GM23338 (cell line): ENCODE data around the gene ASCL2. TPM values are rescaled to one million over a fixed set of nuclear protein-coding genes. Genes with fewer than 3 reads are reported as not detected.

Experiments used
- ATAC-seq: fragments of 200-7000 bp; cut with Tn5 transposase; 3 replicates; pipeline ENCODE4 v1.9.1; 2020
- DNase-seq: peaks from one replicate; pipeline ENCODE4 v3.0.0-alpha.2; 2015; ENCODE audit warnings: low spot score
- H2AFZ ChIP-seq: fragments of 200-600 bp; sonication (generic); 2 replicates; pipeline ENCODE4 v1.8.0; 2016; ENCODE audit warnings: antibody characterized with exemption, mild to moderate bottlenecking, moderate library complexity
- H3F3A ChIP-seq: fragments of 200-600 bp; sonication (generic); replicated peaks from 2 replicates; pipeline ENCODE4 v1.8.0; 2017; ENCODE audit warnings: antibody characterized with exemption, mixed run types, low read depth
- H3K27ac ChIP-seq: fragments of 200-600 bp; sonication (generic); 2 replicates; pipeline ENCODE4 v1.6.1; 2016; ENCODE audit warnings: low read depth
- H3K27me3 ChIP-seq: fragments of 200-600 bp; sonication (generic); 2 replicates; pipeline ENCODE4 v1.8.0; 2016; ENCODE audit warnings: mild to moderate bottlenecking, mixed run types, moderate library complexity; ENCODE audit not compliant: insufficient read depth
- H3K36me3 ChIP-seq: fragments of 200-600 bp; sonication (generic); 2 replicates; pipeline ENCODE4 v1.8.0; 2016; ENCODE audit warnings: mild to moderate bottlenecking; ENCODE audit not compliant: insufficient read depth
- H3K4me1 ChIP-seq: fragments of 200-600 bp; sonication (generic); 2 replicates; pipeline ENCODE4 v1.8.0; 2016; ENCODE audit warnings: mild to moderate bottlenecking, moderate library complexity; ENCODE audit not compliant: insufficient read depth
- H3K4me2 ChIP-seq: fragments of 200-600 bp; sonication (generic); 2 replicates; pipeline ENCODE4 v1.7.1; 2017; ENCODE audit warnings: mixed run types
- H3K4me3 ChIP-seq: fragments of 200-600 bp; sonication (generic); 2 replicates; pipeline ENCODE4 v1.6.1; 2016; ENCODE audit warnings: mixed run types
- H3K79me2 ChIP-seq: fragments of 200-600 bp; sonication (generic); replicated peaks from 2 replicates; pipeline ENCODE4 v1.8.0; 2017; ENCODE audit warnings: mild to moderate bottlenecking; ENCODE audit not compliant: insufficient read depth
- H3K9me2 ChIP-seq: fragments of 200-600 bp; sonication (generic); 2 replicates; pipeline ENCODE4 v1.8.0; 2017; ENCODE audit not compliant: insufficient read depth
- H4K20me1 ChIP-seq: fragments of 200-600 bp; sonication (generic); replicated peaks from 2 replicates; pipeline ENCODE4 v1.8.0; 2017; ENCODE audit warnings: mild to moderate bottlenecking; ENCODE audit not compliant: insufficient read depth
- H3K27ac Mint-ChIP-seq: 2 replicates; pipeline ENCODE4 v1.8.0; 2020; ENCODE audit warnings: inconsistent platforms, mild to moderate bottlenecking, moderate library complexity, mixed read lengths
- H3K27me3 Mint-ChIP-seq: 3 replicates; pipeline ENCODE4 v1.8.0; 2022; ENCODE audit warnings: low read depth, mild to moderate bottlenecking, moderate library complexity, mixed read lengths, inconsistent platforms; ENCODE audit not compliant: insufficient read depth, poor library complexity
- H3K36me3 Mint-ChIP-seq: 3 replicates; pipeline ENCODE4 v1.8.0; 2021; ENCODE audit warnings: low read depth, mild to moderate bottlenecking, inconsistent platforms, moderate library complexity, mixed read lengths
- H3K4me1 Mint-ChIP-seq: 3 replicates; pipeline ENCODE4 v1.8.0; 2020; ENCODE audit warnings: mild to moderate bottlenecking, inconsistent platforms, mixed read lengths
- H3K4me3 Mint-ChIP-seq: 3 replicates; pipeline ENCODE4 v1.8.0; 2021; ENCODE audit warnings: moderate library complexity, mild to moderate bottlenecking, inconsistent platforms, mixed read lengths
- H3K9me3 Mint-ChIP-seq: 3 replicates; pipeline ENCODE4 v1.8.0; 2020; ENCODE audit warnings: moderate library complexity, mild to moderate bottlenecking, inconsistent platforms, mixed read lengths
- EZH2 ChIP-seq: fragments of 200-600 bp; sonication (generic); IDR thresholded peaks from one replicate; pipeline ENCODE4 v1.8.0; 2017; ENCODE audit warnings: antibody characterized with exemption, mild to moderate bottlenecking, low read depth; ENCODE audit not compliant: unreplicated experiment
- JUNB ChIP-seq: IDR thresholded peaks from one replicate; pipeline ENCODE4 v1.6.1; 2016; ENCODE audit warnings: antibody characterized with exemption; ENCODE audit not compliant: unreplicated experiment
- NANOG ChIP-seq: IDR thresholded peaks from 2 replicates; pipeline ENCODE4 v1.6.1; 2016; ENCODE audit warnings: antibody characterized with exemption, borderline replicate concordance
- ZNF331 ChIP-seq: fragments of 250-450 bp; sonication (Bioruptor Pico); IDR thresholded peaks from 2 replicates; pipeline ENCODE4 v1.5.0; 2020; ENCODE audit warnings: low read depth, mild to moderate bottlenecking, moderate library complexity
- polyA plus RNA-seq: library from polyadenylated mRNA; unstranded; fragments of >200 nt; fragmentation: Nextera tagmentation; extraction: Ambion mirVana; gene quantifications from 2 replicates; pipeline ENCODE4 v1.2.1, GENCODE V29; 2016
- total RNA-seq: library from RNA; depleted of rRNA; stranded (reverse); fragments of >200 nt; shearing (Covaris generic); gene quantifications from 2 replicates; pipeline ENCODE4 v1.2.3, GENCODE V29; 2014
- TF ChIP-seq, protein P1 (sequence below): fragments of 250-450 bp; sonication (Bioruptor Pico); IDR thresholded peaks from 2 replicates; pipeline ENCODE4 v1.5.0; 2020; ENCODE audit warnings: mild to moderate bottlenecking, moderate library complexity
- TF ChIP-seq, protein P2 (sequence below): IDR thresholded peaks from 2 replicates; pipeline ENCODE4 v1.6.1; 2016; ENCODE audit warnings: antibody characterized with exemption
- TF ChIP-seq, protein P3 (sequence below), 2 experiments: fragments of 200-600 bp in 1 of 2; sonication (generic) in 1 of 2; conservative IDR thresholded peaks; 2 replicates each; pipeline versions ENCODE4 v1.5.1 to v1.6.1; 2016 to 2017; ENCODE audit warnings: antibody characterized with exemption in 2 of 2, low read depth in 2 of 2, mild to moderate bottlenecking in 2 of 2, moderate library complexity in 1 of 2

ASCL2 gene
- total and polyA plus RNA-seq, 2 experiments from 2014 or later = 0.57 to 1.6 TPM

DNA sequence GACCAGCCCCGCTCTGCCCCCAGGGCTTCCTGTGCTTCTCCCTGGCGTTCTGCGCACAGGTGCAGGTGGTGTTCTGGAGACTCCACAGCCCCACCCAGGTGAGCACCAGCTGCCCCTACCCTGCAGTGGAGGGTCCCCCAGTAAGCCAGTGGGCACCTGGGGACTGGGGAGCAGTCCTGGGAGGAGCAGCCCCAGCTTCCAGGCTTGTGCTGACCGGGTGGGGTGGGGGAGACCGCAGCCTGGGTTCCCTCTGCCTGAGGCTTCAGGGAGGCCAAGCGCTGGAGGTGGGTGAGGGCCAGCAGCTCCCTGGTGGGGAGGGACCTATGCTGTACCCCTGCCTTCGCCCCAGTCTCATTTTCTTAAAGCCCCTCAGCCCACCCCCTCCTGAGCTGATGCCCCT lies 38.3 kb upstream of the ASCL2 start (continued):
- TF ChIP-seq, protein P1, sequence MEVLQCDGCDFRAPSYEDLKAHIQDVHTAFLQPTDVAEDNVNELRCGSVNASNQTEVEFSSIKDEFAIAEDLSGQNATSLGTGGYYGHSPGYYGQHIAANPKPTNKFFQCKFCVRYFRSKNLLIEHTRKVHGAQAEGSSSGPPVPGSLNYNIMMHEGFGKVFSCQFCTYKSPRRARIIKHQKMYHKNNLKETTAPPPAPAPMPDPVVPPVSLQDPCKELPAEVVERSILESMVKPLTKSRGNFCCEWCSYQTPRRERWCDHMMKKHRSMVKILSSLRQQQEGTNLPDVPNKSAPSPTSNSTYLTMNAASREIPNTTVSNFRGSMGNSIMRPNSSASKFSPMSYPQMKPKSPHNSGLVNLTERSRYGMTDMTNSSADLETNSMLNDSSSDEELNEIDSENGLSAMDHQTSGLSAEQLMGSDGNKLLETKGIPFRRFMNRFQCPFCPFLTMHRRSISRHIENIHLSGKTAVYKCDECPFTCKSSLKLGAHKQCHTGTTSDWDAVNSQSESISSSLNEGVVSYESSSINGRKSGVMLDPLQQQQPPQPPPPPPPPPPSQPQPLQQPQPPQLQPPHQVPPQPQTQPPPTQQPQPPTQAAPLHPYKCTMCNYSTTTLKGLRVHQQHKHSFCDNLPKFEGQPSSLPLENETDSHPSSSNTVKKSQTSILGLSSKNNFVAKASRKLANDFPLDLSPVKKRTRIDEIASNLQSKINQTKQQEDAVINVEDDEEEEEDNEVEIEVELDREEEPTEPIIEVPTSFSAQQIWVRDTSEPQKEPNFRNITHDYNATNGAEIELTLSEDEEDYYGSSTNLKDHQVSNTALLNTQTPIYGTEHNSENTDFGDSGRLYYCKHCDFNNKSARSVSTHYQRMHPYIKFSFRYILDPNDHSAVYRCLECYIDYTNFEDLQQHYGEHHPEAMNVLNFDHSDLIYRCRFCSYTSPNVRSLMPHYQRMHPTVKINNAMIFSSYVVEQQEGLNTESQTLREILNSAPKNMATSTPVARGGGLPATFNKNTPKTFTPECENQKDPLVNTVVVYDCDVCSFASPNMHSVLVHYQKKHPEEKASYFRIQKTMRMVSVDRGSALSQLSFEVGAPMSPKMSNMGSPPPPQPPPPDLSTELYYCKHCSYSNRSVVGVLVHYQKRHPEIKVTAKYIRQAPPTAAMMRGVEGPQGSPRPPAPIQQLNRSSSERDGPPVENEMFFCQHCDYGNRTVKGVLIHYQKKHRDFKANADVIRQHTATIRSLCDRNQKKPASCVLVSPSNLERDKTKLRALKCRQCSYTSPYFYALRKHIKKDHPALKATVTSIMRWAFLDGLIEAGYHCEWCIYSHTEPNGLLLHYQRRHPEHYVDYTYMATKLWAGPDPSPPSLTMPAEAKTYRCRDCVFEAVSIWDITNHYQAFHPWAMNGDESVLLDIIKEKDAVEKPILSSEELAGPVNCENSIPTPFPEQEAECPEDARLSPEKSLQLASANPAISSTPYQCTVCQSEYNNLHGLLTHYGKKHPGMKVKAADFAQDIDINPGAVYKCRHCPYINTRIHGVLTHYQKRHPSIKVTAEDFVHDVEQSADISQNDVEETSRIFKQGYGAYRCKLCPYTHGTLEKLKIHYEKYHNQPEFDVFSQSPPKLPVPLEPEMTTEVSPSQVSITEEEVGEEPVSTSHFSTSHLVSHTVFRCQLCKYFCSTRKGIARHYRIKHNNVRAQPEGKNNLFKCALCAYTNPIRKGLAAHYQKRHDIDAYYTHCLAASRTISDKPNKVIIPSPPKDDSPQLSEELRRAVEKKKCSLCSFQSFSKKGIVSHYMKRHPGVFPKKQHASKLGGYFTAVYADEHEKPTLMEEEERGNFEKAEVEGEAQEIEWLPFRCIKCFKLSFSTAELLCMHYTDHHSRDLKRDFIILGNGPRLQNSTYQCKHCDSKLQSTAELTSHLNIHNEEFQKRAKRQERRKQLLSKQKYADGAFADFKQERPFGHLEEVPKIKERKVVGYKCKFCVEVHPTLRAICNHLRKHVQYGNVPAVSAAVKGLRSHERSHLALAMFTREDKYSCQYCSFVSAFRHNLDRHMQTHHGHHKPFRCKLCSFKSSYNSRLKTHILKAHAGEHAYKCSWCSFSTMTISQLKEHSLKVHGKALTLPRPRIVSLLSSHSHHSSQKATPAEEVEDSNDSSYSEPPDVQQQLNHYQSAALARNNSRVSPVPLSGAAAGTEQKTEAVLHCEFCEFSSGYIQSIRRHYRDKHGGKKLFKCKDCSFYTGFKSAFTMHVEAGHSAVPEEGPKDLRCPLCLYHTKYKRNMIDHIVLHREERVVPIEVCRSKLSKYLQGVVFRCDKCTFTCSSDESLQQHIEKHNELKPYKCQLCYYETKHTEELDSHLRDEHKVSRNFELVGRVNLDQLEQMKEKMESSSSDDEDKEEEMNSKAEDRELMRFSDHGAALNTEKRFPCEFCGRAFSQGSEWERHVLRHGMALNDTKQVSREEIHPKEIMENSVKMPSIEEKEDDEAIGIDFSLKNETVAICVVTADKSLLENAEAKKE (CRISPR knock-in tag) = no peak
- no peak for TF ChIP-seq NANOG
- TF ChIP-seq, protein P2, sequence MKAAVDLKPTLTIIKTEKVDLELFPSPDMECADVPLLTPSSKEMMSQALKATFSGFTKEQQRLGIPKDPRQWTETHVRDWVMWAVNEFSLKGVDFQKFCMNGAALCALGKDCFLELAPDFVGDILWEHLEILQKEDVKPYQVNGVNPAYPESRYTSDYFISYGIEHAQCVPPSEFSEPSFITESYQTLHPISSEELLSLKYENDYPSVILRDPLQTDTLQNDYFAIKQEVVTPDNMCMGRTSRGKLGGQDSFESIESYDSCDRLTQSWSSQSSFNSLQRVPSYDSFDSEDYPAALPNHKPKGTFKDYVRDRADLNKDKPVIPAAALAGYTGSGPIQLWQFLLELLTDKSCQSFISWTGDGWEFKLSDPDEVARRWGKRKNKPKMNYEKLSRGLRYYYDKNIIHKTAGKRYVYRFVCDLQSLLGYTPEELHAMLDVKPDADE = no peak
- no peak for TF ChIP-seq EZH2
- no peak for TF ChIP-seq JUNB

DNA sequence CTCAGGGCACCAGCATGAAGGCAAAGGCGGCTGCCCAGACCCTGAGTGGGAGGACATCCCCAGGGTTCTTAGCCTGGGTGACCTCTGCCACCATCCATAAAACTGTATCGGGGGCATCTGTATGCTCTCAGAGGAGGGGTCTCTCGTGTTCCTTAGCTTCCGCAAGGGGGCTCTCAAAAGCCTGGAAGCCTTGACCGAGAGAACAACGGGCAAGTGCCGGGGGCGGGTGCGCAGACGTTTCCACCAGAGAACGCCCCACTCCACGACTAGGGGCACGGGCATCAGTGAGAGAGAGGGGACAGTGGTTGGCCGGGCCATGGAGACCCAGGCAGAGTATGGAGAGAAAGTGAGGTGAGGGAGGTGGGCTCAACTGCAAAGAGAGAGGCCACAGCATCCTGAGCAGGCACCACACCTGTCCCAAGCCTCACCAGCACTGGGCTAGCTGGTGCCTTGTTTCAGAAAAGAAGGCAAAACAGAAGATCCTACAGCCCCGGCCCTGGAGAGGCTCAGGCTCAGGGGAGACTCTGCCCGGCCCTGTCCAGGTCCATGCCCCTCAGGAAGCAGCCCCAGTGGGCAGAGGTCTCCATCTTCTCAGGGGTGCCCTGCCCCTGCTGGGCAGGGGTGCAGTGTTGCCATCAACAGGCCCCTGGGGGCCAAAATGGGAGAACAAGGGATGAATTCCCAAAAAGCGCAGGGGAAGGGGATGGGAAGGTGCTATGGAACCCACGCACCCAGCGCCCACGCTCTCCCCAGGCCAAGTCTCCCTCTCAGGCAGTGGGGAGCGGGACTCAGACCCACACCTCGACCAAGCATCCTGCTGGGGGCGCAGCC lies 37.3 kb upstream of the ASCL2 start:
- Histone ChIP-seq H3K9me2 (no peaks in the 10 kb centered on the region), H3F3A (no peaks in the 10 kb centered on the region), H3K4me3 (no peak overlapping the region), H3K27ac (no peak overlapping the region), H3K79me2 (no peaks in the 10 kb centered on the region), H2AFZ (no peak overlapping the region), H3K4me2 (no peak overlapping the region), H4K20me1 (no peaks in the 10 kb centered on the region), H3K27me3 (no peaks in the 10 kb centered on the region), H3K36me3 (no peaks in the 10 kb centered on the region), H3K4me1 (no peaks in the 10 kb centered on the region)
- H3K27me3 Mint-ChIP-seq = peaks cover 7% of the 10 kb centered on the region
- no peaks in the 10 kb centered on the region for H3K9me3 Mint-ChIP-seq
- H3K36me3 Mint-ChIP-seq = no peaks in the 10 kb centered on the region
- no peak overlapping the region for H3K4me3 Mint-ChIP-seq
- no peak for TF ChIP-seq ZNF331 (CRISPR knock-in tag)
- TF ChIP-seq, protein P3, sequence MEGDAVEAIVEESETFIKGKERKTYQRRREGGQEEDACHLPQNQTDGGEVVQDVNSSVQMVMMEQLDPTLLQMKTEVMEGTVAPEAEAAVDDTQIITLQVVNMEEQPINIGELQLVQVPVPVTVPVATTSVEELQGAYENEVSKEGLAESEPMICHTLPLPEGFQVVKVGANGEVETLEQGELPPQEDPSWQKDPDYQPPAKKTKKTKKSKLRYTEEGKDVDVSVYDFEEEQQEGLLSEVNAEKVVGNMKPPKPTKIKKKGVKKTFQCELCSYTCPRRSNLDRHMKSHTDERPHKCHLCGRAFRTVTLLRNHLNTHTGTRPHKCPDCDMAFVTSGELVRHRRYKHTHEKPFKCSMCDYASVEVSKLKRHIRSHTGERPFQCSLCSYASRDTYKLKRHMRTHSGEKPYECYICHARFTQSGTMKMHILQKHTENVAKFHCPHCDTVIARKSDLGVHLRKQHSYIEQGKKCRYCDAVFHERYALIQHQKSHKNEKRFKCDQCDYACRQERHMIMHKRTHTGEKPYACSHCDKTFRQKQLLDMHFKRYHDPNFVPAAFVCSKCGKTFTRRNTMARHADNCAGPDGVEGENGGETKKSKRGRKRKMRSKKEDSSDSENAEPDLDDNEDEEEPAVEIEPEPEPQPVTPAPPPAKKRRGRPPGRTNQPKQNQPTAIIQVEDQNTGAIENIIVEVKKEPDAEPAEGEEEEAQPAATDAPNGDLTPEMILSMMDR (conservative IDR thresholded peaks at IDR 0.05; ENCODE audit: low read depth in 2 of 2) = peak in 1 of 2 experiments; percentile 15; a peak in 2 of 4 replicates
- peaks cover 7% of the 10 kb centered on the region for H3K4me1 Mint-ChIP-seq
- DNase-seq (no peak), ATAC-seq (no peak)
- H3K27ac Mint-ChIP-seq = peak overlapping the region; percentile 51; the same call in 1 of the 2 replicates
